Adrenal gland (tissue), 12 donors: ENCODE results near the gene EPO. TPM values are rescaled to one million over a fixed set of nuclear protein-coding genes. Genes with fewer than 3 reads are reported as not detected.

Experiments
- DNase-seq, 7 donors: peaks; one replicate each; pipeline ENCODE4 v3.0.0-alpha.2; 2019 to 2020
- H3K27ac ChIP-seq, 5 donors: fragments of 200-600 bp; sonication (generic) in 4 of 5; 1 replicate in 3 of 5; 2 replicates in 2 of 5; pipeline versions ENCODE4 v1.5.1 to v1.8.0; 2016 to 2020; ENCODE audit warnings: mild to moderate bottlenecking in 1 of 5
- H3K27me3 ChIP-seq: fragments of 200-600 bp; 2 replicates; pipeline ENCODE4 v1.8.0; 2021
- H3K36me3 ChIP-seq, 2 donors: fragments of 200-600 bp; replicated peaks in 1 of 2; 1 replicate in 1 of 2; 2 replicates in 1 of 2; pipeline versions ENCODE4 v1.5.1 to v1.8.0; 2018 to 2022
- H3K4me1 ChIP-seq, 2 donors: fragments of 200-600 bp; replicated peaks in 1 of 2; 1 replicate in 1 of 2; 2 replicates in 1 of 2; pipeline versions ENCODE4 v1.5.1 to v1.8.0; 2018 to 2021
- H3K4me3 ChIP-seq, 4 donors: fragments of 200-600 bp; sonication (generic) in 3 of 4; one replicate each; pipeline ENCODE4 v1.5.1; 2016 to 2018
- H3K9me3 ChIP-seq, 3 donors: fragments of 200-600 bp; sonication (generic) in 1 of 3; replicated peaks in 1 of 3; 1 replicate in 2 of 3; 2 replicates in 1 of 3; pipeline versions ENCODE4 v1.5.1 to v1.8.0; 2016 to 2021
- CTCF ChIP-seq, 6 experiments: fragments of 450-650 bp in 4 of 6; fragments of 200-600 bp in 2 of 6; sonication (generic) in 1 of 6; IDR thresholded peaks; 1 replicate in 5 of 6; 2 replicates in 1 of 6; pipeline versions ENCODE4 v1.5.1 to v1.8.0; 2016 to 2021; ENCODE audit warnings: antibody characterized with exemption in 6 of 6, mild to moderate bottlenecking in 2 of 6, moderate library complexity in 1 of 6
- POLR2A ChIP-seq, 2 donors: fragments of 450-650 bp; IDR thresholded peaks; one replicate each; pipeline ENCODE4 v1.6.1; 2017; ENCODE audit warnings: antibody characterized with exemption in 2 of 2, mild to moderate bottlenecking in 2 of 2, moderate library complexity in 1 of 2
- WGBS, 4 donors: extraction: QIAGEN DNeasy Blood & Tissue Kit in 2 of 4; methylation state at CpG; one replicate each; pipeline versions ENCODE4 v1.1.5 to v1.1.7; 2013 to 2017; 5-methylcytosine and 5-hydroxymethylcytosine counted together
- intact Hi-C, 2 donors: fragments of 100-400 bp; cut with DNase I; formaldehyde crosslinking; loops; one replicate each; pipeline versions ENCODE4 v1.14.1 to v1.15.0; 2022 to 2023
- polyA plus RNA-seq, 3 donors: library from polyadenylated mRNA; stranded (reverse); fragments of 200-250 nt in 2 of 3; fragments of 350-450 nt in 1 of 3; fragmentation: Illumina TruSeq in 1 of 3; extraction: RNeasy Lipid Tissue Mini Kit (QIAGEN cat#74804) in 1 of 3; gene quantifications; one replicate each; pipeline ENCODE4 v1.2.3, GENCODE V29; 2013 to 2014
- total RNA-seq, 9 donors: library from RNA; depleted of rRNA in 4 of 9; stranded (reverse); fragments of >200 nt in 4 of 9; fragments of 120-200 nt in 1 of 9; fragmentation: NEBNext Ultra II Directional in 1 of 9; extraction: Animal tissue kit (Norgen Biotek cat#: 25700) in 1 of 9; gene quantifications; one replicate each; pipeline versions ENCODE4 v1.1.0 to v1.2.4, GENCODE V29; 2013 to 2023
- donor health status: healthy with polysubstance abuse.
- donor health status: Bipolar disorder and iron deficiency.
- donor health status: DM: yes; HTN: yes; CAD: no.
- donor health status: DM: no; HTN: no; CAD: no.
- donor health status: DM: no; HTN: no; CAD: no.
- donor health status: DM: yes; HTN: yes; CAD: no.

EPO gene
- total and polyA plus RNA-seq, 12 donors, result 0.10 to 0.17 TPM; not detected in 10

GRCh38 chr7:100731937-100732636 lies 11.8 kb downstream of the EPO start:
- H3K4me1 ChIP-seq, result no peaks in the 10 kb centered on the region
- no peaks in the 10 kb centered on the region for H3K9me3 ChIP-seq
- no peak for TF ChIP-seq CTCF (IDR thresholded peaks at IDR 0.05)
- no peak for TF ChIP-seq POLR2A (IDR thresholded peaks at IDR 0.05)
- H3K27me3 ChIP-seq, result no peaks in the 10 kb centered on the region
- no peaks in the 10 kb centered on the region for H3K36me3 ChIP-seq
- 59 to 81% methylated on average over 3 to 11 of the region's 11 CpGs; no CpG with 5 or more reads in 2 of the 4 donors for WGBS, 4 donors
- H3K4me3 ChIP-seq, result no peak overlapping the region
- intact Hi-C loops, result no loop called here
- no peak overlapping the region for H3K27ac ChIP-seq
- no peak for DNase-seq

- Histone ChIP-seq H3K4me3 (no peak overlapping the region), H3K36me3 (no peaks in the 10 kb centered on the region), H3K27ac (no peak overlapping the region), H3K27me3 (no peaks in the 10 kb centered on the region), H3K9me3 (no peaks in the 10 kb centered on the region), H3K4me1 (no peaks in the 10 kb centered on the region)
- WGBS, 4 donors, result 85 to 88% methylated on average over 3 to 7 of the region's 7 CpGs; no CpG with 5 or more reads in 2 of the 4 donors
- DNase-seq, result no peak
- intact Hi-C loops, result no loop called here
- TF ChIP-seq CTCF (IDR thresholded peaks at IDR 0.05) (no peak), POLR2A (IDR thresholded peaks at IDR 0.05) (no peak)
Observed at GRCh38 chr7:100735730-100736129, 15.5 kb downstream of the EPO start.

GRCh38 chr7:100736671-100737070 lies 16.4 kb downstream of the EPO start:
- 90 to 100% methylated on average over 2 to 3 of the region's 13 CpGs; no CpG with 5 or more reads in 2 of the 4 donors for WGBS, 4 donors

GRCh38 chr7:100739934-100740333 lies 19.7 kb downstream of the EPO start:
- WGBS, 4 donors, result 88 to 91% methylated on average over 3 to 6 of the region's 6 CpGs; no CpG with 5 or more reads in 2 of the 4 donors
- no peaks in the 10 kb centered on the region for H3K27me3 ChIP-seq
- no peak for DNase-seq
- no peaks in the 10 kb centered on the region for H3K4me1 ChIP-seq
- TF ChIP-seq CTCF (IDR thresholded peaks at IDR 0.05) (no peak), POLR2A (IDR thresholded peaks at IDR 0.05) (no peak)
- H3K27ac ChIP-seq, result no peak overlapping the region
- H3K4me3 ChIP-seq, result no peak overlapping the region
- H3K36me3 ChIP-seq, result no peaks in the 10 kb centered on the region
- intact Hi-C loops, result no loop called here
- H3K9me3 ChIP-seq, result no peaks in the 10 kb centered on the region

More at GRCh38 chr7:100736671-100737070, 16.4 kb downstream of the EPO start:
- Histone ChIP-seq H3K9me3 (no peaks in the 10 kb centered on the region), H3K27ac (no peak overlapping the region), H3K36me3 (no peaks in the 10 kb centered on the region), H3K4me3 (no peak overlapping the region), H3K4me1 (no peaks in the 10 kb centered on the region), H3K27me3 (no peaks in the 10 kb centered on the region)
- no peak for DNase-seq
- TF ChIP-seq POLR2A (IDR thresholded peaks at IDR 0.05) (no peak), CTCF (IDR thresholded peaks at IDR 0.05) (no peak)
- intact Hi-C loops, result no loop called here
